ENCODE results near the gene TES.

Gene TES

DNA sequence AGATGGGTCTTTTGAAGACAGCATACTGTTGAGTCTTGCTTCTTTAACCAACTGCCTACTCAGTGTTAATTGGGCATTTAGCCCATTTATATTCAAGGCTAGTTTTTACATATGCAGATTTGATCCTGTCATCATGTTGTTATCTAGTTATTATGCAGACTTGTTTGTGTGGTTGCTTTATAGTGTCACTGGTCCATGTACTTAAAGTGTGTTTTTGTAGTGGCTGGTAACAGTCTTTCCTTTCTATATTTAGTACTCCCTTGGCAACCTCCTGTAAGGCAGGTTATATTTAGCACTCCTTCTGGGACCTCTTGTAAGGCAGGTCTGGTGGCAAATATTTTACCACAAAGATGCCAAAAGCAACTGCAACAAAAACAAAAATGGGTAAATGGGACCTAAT is 66.7 kb downstream of the TES start:
- no peaks in the 10 kb centered on the region for H3K27me3 ChIP-seq (ENCODE audit: insufficient read depth, low read length)
- peaks cover 0 to 3% of the 10 kb centered on the region in 2 experiments for H3K4me1 ChIP-seq (ENCODE audit: control insufficient read depth in 1 of 2, insufficient read depth in 2 of 2, low read length in 2 of 2)
- no peak overlapping the region for H2BK5ac ChIP-seq (ENCODE audit: low read depth, low read length, poor library complexity)
- H3K14ac ChIP-seq (ENCODE audit: low read length): no peak overlapping the region
- H2AK5ac ChIP-seq (ENCODE audit: low read length): no peak overlapping the region
- no peaks in the 10 kb centered on the region for H3K36me3 ChIP-seq (ENCODE audit: control insufficient read depth in 1 of 2, insufficient read depth in 2 of 2, low read length in 2 of 2)
- H3K4me2 ChIP-seq (ENCODE audit: low read length): no peak overlapping the region
- no peak overlapping the region for H3K4ac ChIP-seq (ENCODE audit: low read depth, low read length)
- H3K9me3 ChIP-seq (ENCODE audit: insufficient read depth, low read depth, low read length): no peaks in the 10 kb centered on the region
- H4K8ac ChIP-seq (ENCODE audit: low read depth, low read length): no peak overlapping the region
- peaks cover 1% of the 10 kb centered on the region for H3K79me1 ChIP-seq (ENCODE audit: low read length)
- no peaks in the 10 kb centered on the region for H3K79me2 ChIP-seq (ENCODE audit: control insufficient read depth, insufficient read depth, low read length, poor library complexity)
- no peak overlapping the region for H3K27ac ChIP-seq (ENCODE audit: low read depth, low read length)
- no peak overlapping the region for H2AFZ ChIP-seq (ENCODE audit: insufficient read depth, low read length, poor library complexity)
- H3K23ac ChIP-seq (ENCODE audit: low read length): no peak overlapping the region
- no peak overlapping the region for H2BK12ac ChIP-seq (ENCODE audit: low read length)
- H2BK120ac ChIP-seq (ENCODE audit: insufficient read depth, low read length, poor library complexity): no peak overlapping the region
- H3K18ac ChIP-seq (ENCODE audit: low read length): no peak overlapping the region
- no peak for DNase-seq
- no peak overlapping the region for H3K9ac ChIP-seq (ENCODE audit: low read length)
- H4K91ac ChIP-seq (ENCODE audit: low read depth, low read length): no peak overlapping the region
- no peak overlapping the region for H3K4me3 ChIP-seq (ENCODE audit: low read depth, low read length)
- H4K12ac ChIP-seq (ENCODE audit: low read depth, low read length): no peak overlapping the region

DNA sequence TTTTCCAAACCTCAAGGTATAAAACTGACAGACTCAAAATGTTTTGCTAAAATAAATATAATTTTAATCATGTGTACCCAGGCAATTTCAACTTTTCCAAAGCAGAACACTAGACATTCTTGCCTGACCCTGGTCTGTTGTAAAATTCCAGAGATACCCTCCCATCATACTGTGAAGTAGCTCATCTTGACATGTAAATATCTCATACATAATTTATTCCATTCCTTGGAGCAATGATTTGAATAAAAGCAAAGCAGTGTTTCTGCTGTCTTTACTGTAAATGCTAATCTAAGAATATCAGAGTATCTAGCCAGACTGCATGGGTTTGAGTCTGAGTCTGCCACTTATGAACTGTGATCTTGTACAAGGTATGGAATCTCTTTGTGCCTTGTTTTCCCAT is 68.9 kb downstream of the TES start:
- Histone ChIP-seq H3K4ac (ENCODE audit: low read depth, low read length) (no peak overlapping the region), H3K4me1 (ENCODE audit: control insufficient read depth in 1 of 2, insufficient read depth in 2 of 2, low read length in 2 of 2) (no peaks in the 10 kb centered on the region), H2BK12ac (ENCODE audit: low read length) (no peak overlapping the region)

DNA sequence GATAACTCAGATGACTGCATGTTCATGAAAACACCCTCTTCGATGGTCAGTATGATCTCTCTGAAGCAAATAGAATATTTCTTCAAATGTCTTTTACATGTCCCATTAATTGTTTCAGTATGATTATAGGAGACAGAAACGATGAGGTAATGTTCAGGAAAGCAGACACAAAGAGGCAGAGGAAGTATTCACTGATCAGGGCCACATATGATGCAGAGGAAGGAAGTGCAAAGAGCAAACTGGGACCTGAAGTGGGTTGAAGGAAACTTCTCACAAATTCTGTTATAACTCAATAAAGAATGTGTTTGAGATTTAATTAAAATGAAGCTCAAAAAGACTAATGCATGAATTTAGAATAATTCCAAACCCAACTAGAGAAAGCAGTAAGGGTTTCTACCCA is 70.5 kb downstream of the TES start:
- WGBS (ENCODE audit: extremely low coverage, insufficient coverage, insufficient read length): no CpG with 5 or more reads among the region's 2 CpGs

More for the DNA sequence above, 68.9 kb downstream of the TES start:
- DNase-seq: no peak
- H4K12ac ChIP-seq (ENCODE audit: low read depth, low read length): no peak overlapping the region
- H3K4me2 ChIP-seq (ENCODE audit: low read length): no peak overlapping the region
- H4K8ac ChIP-seq (ENCODE audit: low read depth, low read length): no peak overlapping the region
- H3K27me3 ChIP-seq (ENCODE audit: insufficient read depth, low read length): no peaks in the 10 kb centered on the region
- H4K91ac ChIP-seq (ENCODE audit: low read depth, low read length): no peak overlapping the region
- no peak overlapping the region for H3K23ac ChIP-seq (ENCODE audit: low read length)
- H2BK5ac ChIP-seq (ENCODE audit: low read depth, low read length, poor library complexity): no peak overlapping the region
- no peaks in the 10 kb centered on the region for H3K36me3 ChIP-seq (ENCODE audit: control insufficient read depth in 1 of 2, insufficient read depth in 2 of 2, low read length in 2 of 2)
- no peaks in the 10 kb centered on the region for H3K9me3 ChIP-seq (ENCODE audit: insufficient read depth, low read depth, low read length)
- H2AK5ac ChIP-seq (ENCODE audit: low read length): no peak overlapping the region
- H3K18ac ChIP-seq (ENCODE audit: low read length): no peak overlapping the region
- H3K27ac ChIP-seq (ENCODE audit: low read depth, low read length): no peak overlapping the region
- peaks cover 1% of the 10 kb centered on the region for H3K79me1 ChIP-seq (ENCODE audit: low read length)
- H3K14ac ChIP-seq (ENCODE audit: low read length): no peak overlapping the region
- H3K79me2 ChIP-seq (ENCODE audit: control insufficient read depth, insufficient read depth, low read length, poor library complexity): no peaks in the 10 kb centered on the region
- H2BK120ac ChIP-seq (ENCODE audit: insufficient read depth, low read length, poor library complexity): no peak overlapping the region
- H2AFZ ChIP-seq (ENCODE audit: insufficient read depth, low read length, poor library complexity): no peak overlapping the region
- H3K9ac ChIP-seq (ENCODE audit: low read length): no peak overlapping the region
- no peak overlapping the region for H3K4me3 ChIP-seq (ENCODE audit: low read depth, low read length)

DNA sequence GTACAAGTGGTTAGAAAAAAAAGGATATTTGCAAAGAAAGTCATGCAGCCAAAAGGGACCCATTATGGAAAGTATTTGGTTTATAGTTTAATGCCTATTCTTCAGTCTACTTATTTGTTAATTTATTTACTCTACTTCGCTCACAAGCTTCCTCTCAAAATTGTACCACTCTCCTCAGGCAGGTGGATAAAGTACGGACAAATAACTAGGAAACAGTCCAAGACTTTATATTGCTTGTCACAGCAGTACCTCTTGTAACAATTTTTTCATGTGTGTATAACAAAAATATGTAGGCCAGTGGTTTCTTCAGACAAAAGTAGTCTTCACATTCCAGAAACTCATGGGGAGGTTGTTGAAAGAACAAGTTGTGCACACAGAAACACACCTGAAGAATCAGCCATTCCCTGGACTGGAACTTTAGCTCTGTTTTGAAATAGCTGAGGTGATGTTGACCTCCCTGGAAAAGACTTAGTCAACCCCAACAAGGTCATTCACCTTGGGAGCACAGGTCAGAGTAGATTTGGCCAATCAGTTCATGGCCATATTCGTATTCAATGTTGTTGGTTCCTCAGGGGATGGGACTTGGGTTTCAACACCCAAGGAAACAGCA is 73.4 kb downstream of the TES start:
- no peak for DNase-seq
- H3K27ac ChIP-seq (ENCODE audit: low read depth, low read length): no peak overlapping the region
- no peaks in the 10 kb centered on the region for H3K9me3 ChIP-seq (ENCODE audit: insufficient read depth, low read depth, low read length)
- no peaks in the 10 kb centered on the region for H3K36me3 ChIP-seq (ENCODE audit: control insufficient read depth in 1 of 2, insufficient read depth in 2 of 2, low read length in 2 of 2)
- no peak overlapping the region for H2BK120ac ChIP-seq (ENCODE audit: insufficient read depth, low read length, poor library complexity)
- no CpG with 5 or more reads among the region's 3 CpGs for WGBS (ENCODE audit: extremely low coverage, insufficient coverage, insufficient read length)
- H4K12ac ChIP-seq (ENCODE audit: low read depth, low read length): no peak overlapping the region
- H3K23ac ChIP-seq (ENCODE audit: low read length): no peak overlapping the region
- H2BK5ac ChIP-seq (ENCODE audit: low read depth, low read length, poor library complexity): no peak overlapping the region
- no peak overlapping the region for H3K4ac ChIP-seq (ENCODE audit: low read depth, low read length)
- no peak overlapping the region for H2AFZ ChIP-seq (ENCODE audit: insufficient read depth, low read length, poor library complexity)
- no peak overlapping the region for H2AK5ac ChIP-seq (ENCODE audit: low read length)
- H2BK12ac ChIP-seq (ENCODE audit: low read length): no peak overlapping the region
- H3K4me2 ChIP-seq (ENCODE audit: low read length): no peak overlapping the region
- H3K18ac ChIP-seq (ENCODE audit: low read length): no peak overlapping the region
- H3K4me1 ChIP-seq (ENCODE audit: control insufficient read depth in 1 of 2, insufficient read depth in 2 of 2, low read length in 2 of 2): no peaks in the 10 kb centered on the region
- H3K79me1 ChIP-seq (ENCODE audit: low read length): peaks cover 1% of the 10 kb centered on the region
- H4K8ac ChIP-seq (ENCODE audit: low read depth, low read length): no peak overlapping the region
- H3K9ac ChIP-seq (ENCODE audit: low read length): no peak overlapping the region
- H3K14ac ChIP-seq (ENCODE audit: low read length): no peak overlapping the region
- H3K4me3 ChIP-seq (ENCODE audit: low read depth, low read length): no peak overlapping the region
- H3K27me3 ChIP-seq (ENCODE audit: insufficient read depth, low read length): no peaks in the 10 kb centered on the region
- no peaks in the 10 kb centered on the region for H3K79me2 ChIP-seq (ENCODE audit: control insufficient read depth, insufficient read depth, low read length, poor library complexity)
- H4K91ac ChIP-seq (ENCODE audit: low read depth, low read length): no peak overlapping the region

More for the DNA sequence above, 70.5 kb downstream of the TES start:
- Histone ChIP-seq H4K91ac (ENCODE audit: low read depth, low read length) (no peak overlapping the region), H4K8ac (ENCODE audit: low read depth, low read length) (no peak overlapping the region), H3K9me3 (ENCODE audit: insufficient read depth, low read depth, low read length) (no peaks in the 10 kb centered on the region), H3K4me1 (ENCODE audit: control insufficient read depth in 1 of 2, insufficient read depth in 2 of 2, low read length in 2 of 2) (no peaks in the 10 kb centered on the region), H3K4ac (ENCODE audit: low read depth, low read length) (no peak overlapping the region), H3K9ac (ENCODE audit: low read length) (no peak overlapping the region), H3K79me1 (ENCODE audit: low read length) (peaks cover 1% of the 10 kb centered on the region), H2BK5ac (ENCODE audit: low read depth, low read length, poor library complexity) (no peak overlapping the region), H3K14ac (ENCODE audit: low read length) (no peak overlapping the region), H3K27me3 (ENCODE audit: insufficient read depth, low read length) (no peaks in the 10 kb centered on the region), H3K36me3 (ENCODE audit: control insufficient read depth in 1 of 2, insufficient read depth in 2 of 2, low read length in 2 of 2) (no peaks in the 10 kb centered on the region), H2AFZ (ENCODE audit: insufficient read depth, low read length, poor library complexity) (no peak overlapping the region), H3K18ac (ENCODE audit: low read length) (no peak overlapping the region), H2BK120ac (ENCODE audit: insufficient read depth, low read length, poor library complexity) (no peak overlapping the region), H3K4me2 (ENCODE audit: low read length) (no peak overlapping the region), H3K23ac (ENCODE audit: low read length) (no peak overlapping the region), H3K4me3 (ENCODE audit: low read depth, low read length) (no peak overlapping the region), H3K27ac (ENCODE audit: low read depth, low read length) (no peak overlapping the region), H3K79me2 (ENCODE audit: control insufficient read depth, insufficient read depth, low read length, poor library complexity) (no peaks in the 10 kb centered on the region), H2AK5ac (ENCODE audit: low read length) (no peak overlapping the region), H4K12ac (ENCODE audit: low read depth, low read length) (no peak overlapping the region), H2BK12ac (ENCODE audit: low read length) (no peak overlapping the region)
- no peak for DNase-seq

Measured in trophoblast cell (in vitro differentiated cells and primary cell).